ENCODE measurements around the gene FGGY. TPM values are rescaled to one million over a fixed set of nuclear protein-coding genes. Genes with fewer than 3 reads are reported as not detected.

The FGGY gene
- total and polyA plus RNA-seq, 2 donors (not counting 1 experiment from before 2014, with no cell fraction given) = 6.1 to 38.5 TPM

DNA sequence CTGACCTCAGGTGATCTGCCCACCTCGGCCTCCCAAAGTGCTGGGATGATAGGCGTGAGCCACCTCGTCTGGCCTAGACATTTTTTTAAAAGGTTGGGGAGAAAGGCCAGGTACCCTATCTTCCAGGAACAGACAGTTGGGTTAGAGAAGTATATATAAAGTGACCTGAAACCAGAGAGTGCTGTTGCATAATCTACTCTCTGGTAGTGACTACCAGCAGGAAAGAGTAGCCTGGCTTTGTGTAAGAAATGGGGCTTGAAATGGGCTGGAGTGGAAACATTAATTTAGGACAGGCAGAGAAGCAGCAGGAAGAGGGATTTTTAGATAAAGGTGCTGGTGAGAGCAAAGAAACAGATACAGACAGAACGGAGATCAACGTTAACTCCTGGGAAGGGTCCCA lies 392.1 kb downstream of the FGGY start:
- Histone ChIP-seq H3K9ac (ENCODE audit: low read length) (no peak overlapping the region), H3K27ac (ENCODE audit: low read length in 2 of 2) (no peak overlapping the region), H2AFZ (ENCODE audit: insufficient read depth, low read depth, low read length, poor library complexity, severe bottlenecking) (no peak overlapping the region), H3K79me2 (ENCODE audit: control insufficient read depth, insufficient read depth, low read length) (no peaks in the 10 kb centered on the region), H3K4me3 (ENCODE audit: control extremely low read depth in 1 of 5, extremely low read depth in 1 of 5, insufficient read depth in 1 of 5, low read depth in 2 of 5, low read length in 4 of 5) (no peak overlapping the region), H3K36me3 (replicated peaks in 1 of 2; ENCODE audit: control extremely low read depth in 1 of 2, control insufficient read depth in 1 of 2, extremely low read depth in 1 of 2, insufficient read depth in 2 of 2, low read length in 1 of 2) (no peaks in the 10 kb centered on the region), H3K27me3 (replicated peaks in 1 of 4; ENCODE audit: control extremely low read depth in 1 of 4, control insufficient read depth in 3 of 4, insufficient read depth in 4 of 4, low read length in 3 of 4) (no peaks in the 10 kb centered on the region), H4K20me1 (ENCODE audit: control insufficient read depth, insufficient read depth, low read length, poor library complexity, severe bottlenecking) (no peaks in the 10 kb centered on the region), H3K4me2 (replicated peaks; ENCODE audit: low read depth, low read length, poor library complexity, severe bottlenecking) (no peak overlapping the region), H3K4me1 (ENCODE audit: control insufficient read depth in 2 of 2, insufficient read depth in 2 of 2, low read length in 2 of 2) (peaks cover 15 to 16% of the 10 kb centered on the region in 2 donors), H3K9me3 (ENCODE audit: control extremely low read depth in 1 of 3, control insufficient read depth in 2 of 3, insufficient read depth in 1 of 3, low read length in 2 of 3) (no peaks in the 10 kb centered on the region)
- Mint-ChIP-seq H3K4me3 (no peak overlapping the region), H3K4me1 (peaks cover 14% of the 10 kb centered on the region), H3K27me3 (no peaks in the 10 kb centered on the region), H3K27ac (no peak overlapping the region), H3K9me3 (ENCODE audit: insufficient read depth) (no peaks in the 10 kb centered on the region)
- CTCF ChIA-PET = no interaction called here
- DNase-seq = no peak
- intact Hi-C loops (cut with micrococcal nuclease) = no loop called here
- ATAC-seq (ENCODE audit: low read depth) = no peak
- POLR2A ChIA-PET = no interaction called here
- WGBS (ENCODE audit: insufficient coverage) = 100% methylated on average over 5 of the region's 5 CpGs
- TF ChIP-seq CTCF (IDR thresholded peaks at IDR 0.05) = no peak
- TF ChIP-seq EZH2 (IDR thresholded peaks at IDR 0.05; ENCODE audit: borderline replicate concordance, insufficient read depth, low read depth, low read length, poor library complexity, severe bottlenecking) = no peak

DNA sequence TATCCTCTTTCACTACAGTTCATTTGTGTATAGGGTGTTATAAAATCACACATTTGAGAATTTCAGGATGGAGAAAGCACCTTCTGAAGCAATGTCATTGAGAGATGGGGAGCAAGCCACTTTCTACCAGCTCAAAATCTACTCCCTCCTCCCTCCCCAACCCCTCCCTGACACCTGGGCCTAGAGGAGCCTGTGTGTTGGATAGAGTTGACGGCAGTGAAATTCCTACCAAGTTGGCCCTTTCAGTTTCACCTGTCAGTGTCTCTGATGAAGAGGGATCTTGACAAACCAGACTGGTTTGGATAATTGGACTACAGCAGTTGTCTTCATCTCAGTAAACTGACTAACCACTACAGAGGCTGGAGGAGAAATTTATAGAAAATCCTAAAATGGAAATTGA lies 392.8 kb downstream of the FGGY start:
- DNase-seq (no peak), ATAC-seq (ENCODE audit: low read depth) (no peak)
- H3K9ac ChIP-seq (ENCODE audit: low read length) = no peak overlapping the region
- no peaks in the 10 kb centered on the region for H3K27me3 Mint-ChIP-seq
- peaks cover 15 to 16% of the 10 kb centered on the region in 2 donors for H3K4me1 ChIP-seq (ENCODE audit: control insufficient read depth in 2 of 2, insufficient read depth in 2 of 2, low read length in 2 of 2)
- no peak overlapping the region for H3K4me3 ChIP-seq (ENCODE audit: control extremely low read depth in 1 of 5, extremely low read depth in 1 of 5, insufficient read depth in 1 of 5, low read depth in 2 of 5, low read length in 4 of 5)
- intact Hi-C loops (cut with micrococcal nuclease) = loop anchor here (10.0 kb wide), 2 partner anchors 615 to 1145 kb away; partner anchors contain the start of gene OMA1
- H3K27me3 ChIP-seq (replicated peaks in 1 of 4; ENCODE audit: control extremely low read depth in 1 of 4, control insufficient read depth in 3 of 4, insufficient read depth in 4 of 4, low read length in 3 of 4) = no peaks in the 10 kb centered on the region
- H3K4me2 ChIP-seq (replicated peaks; ENCODE audit: low read depth, low read length, poor library complexity, severe bottlenecking) = no peak overlapping the region
- H3K9me3 ChIP-seq (ENCODE audit: control extremely low read depth in 1 of 3, control insufficient read depth in 2 of 3, insufficient read depth in 1 of 3, low read length in 2 of 3) = no peaks in the 10 kb centered on the region
- no peak for TF ChIP-seq CTCF (IDR thresholded peaks at IDR 0.05)
- no peak for TF ChIP-seq EZH2 (IDR thresholded peaks at IDR 0.05; ENCODE audit: borderline replicate concordance, insufficient read depth, low read depth, low read length, poor library complexity, severe bottlenecking)
- no peak overlapping the region for H3K27ac ChIP-seq (ENCODE audit: low read length in 2 of 2)
- no peaks in the 10 kb centered on the region for H3K9me3 Mint-ChIP-seq (ENCODE audit: insufficient read depth)
- H3K4me3 Mint-ChIP-seq = no peak overlapping the region
- H3K79me2 ChIP-seq (ENCODE audit: control insufficient read depth, insufficient read depth, low read length) = no peaks in the 10 kb centered on the region
- POLR2A ChIA-PET = no interaction called here
- no peaks in the 10 kb centered on the region for H3K36me3 ChIP-seq (replicated peaks in 1 of 2; ENCODE audit: control extremely low read depth in 1 of 2, control insufficient read depth in 1 of 2, extremely low read depth in 1 of 2, insufficient read depth in 2 of 2, low read length in 1 of 2)
- peaks cover 14% of the 10 kb centered on the region for H3K4me1 Mint-ChIP-seq
- H3K27ac Mint-ChIP-seq = no peak overlapping the region
- H2AFZ ChIP-seq (ENCODE audit: insufficient read depth, low read depth, low read length, poor library complexity, severe bottlenecking) = no peak overlapping the region
- H4K20me1 ChIP-seq (ENCODE audit: control insufficient read depth, insufficient read depth, low read length, poor library complexity, severe bottlenecking) = no peaks in the 10 kb centered on the region
- CTCF ChIA-PET = interaction anchor here (1.2 to 1.5 kb wide), 2 partner anchors 9 to 908 kb away, joined by 3 to 4 read pairs; no protein-coding TSS in a partner anchor
- no CpG with 5 or more reads among the region's 1 CpG for WGBS (ENCODE audit: insufficient coverage)
